ENCODE data around the gene NTPCR.

- no peak for TF ChIP-seq CTCF (conservative IDR thresholded peaks at IDR 0.05; ENCODE audit: low read depth, low read length)
- no peak for TF ChIP-seq EZH2 (IDR thresholded peaks at IDR 0.05; ENCODE audit: borderline replicate concordance, low read depth, low read length, poor library complexity, severe bottlenecking)
Observed at GRCh38 chr1:232921381-232921780, 29.0 kb upstream of the NTPCR start.

Data from A673 (cell line).